GM12878 (cell line): ENCODE results near the gene OSBPL10. TPM values are rescaled to one million over a fixed set of nuclear protein-coding genes. Genes with fewer than 3 reads are reported as not detected.

ENCODE experiments used
- ATAC-seq: fragments of 200-7000 bp; cut with Tn5 transposase; 3 replicates; pipeline ENCODE4 v1.9.1; 2020; ENCODE audit warnings: mild to moderate bottlenecking, moderate library complexity
- BruUV-seq: library from RNA; stranded (reverse); fragments of 400-500 nt; replicated peaks from 2 replicates; lab custom pipeline; 2021; lab: Mats Ljungman, UMichigan
- CTCF ChIA-PET: fragments of 300-600 bp; sonication (Branson Sonifier 250); formaldehyde crosslinking; extraction: SDS; loops from one replicate; lab custom pipeline; 2021; ENCODE audit warnings: inconsistent platforms; lab: Yijun Ruan, JAX
- POLR2A ChIA-PET: fragments of 350-600 bp; formaldehyde crosslinking; extraction: SDS; loops from one replicate; lab custom pipeline; 2021; ENCODE audit warnings: inconsistent platforms; lab: Charles Lee
- RAD21 ChIA-PET: fragments of 300-600 bp; sonication (Branson Sonifier 250); formaldehyde crosslinking; loops from one replicate; lab custom pipeline; 2023; ENCODE audit warnings: antibody characterized with exemption; ENCODE audit not compliant: unreplicated experiment; lab: Charles Lee
- SMC1A ChIA-PET: fragments of 300-600 bp; sonication (Branson Sonifier 250); formaldehyde crosslinking; loops from one replicate; lab custom pipeline; 2023; ENCODE audit not compliant: unreplicated experiment, uncharacterized antibody; lab: Charles Lee
- DNase-seq: peaks from one replicate; pipeline ENCODE4 v3.0.0-alpha.2; 2011; ENCODE audit warnings: low read depth, low spot score
- FAIRE-seq: peaks from 3 replicates; lab custom pipeline; 2011; peaks lifted over from hg19 to GRCh38; lab: Jason Lieb, UNC
- H2AFZ ChIP-seq: 2 replicates; pipeline ENCODE4 v1.6.0; 2011; ENCODE audit warnings: low read depth, low read length, control low read depth; ENCODE audit not compliant: control insufficient read depth
- H3K27ac ChIP-seq: 2 replicates; pipeline ENCODE4 v1.5.1; 2011; ENCODE audit warnings: control low read depth; ENCODE audit not compliant: control insufficient read depth, insufficient read depth
- H3K27me3 ChIP-seq, 2 experiments: replicated peaks in 1 of 2; 2 replicates each; pipeline versions ENCODE4 v1.6.0 to v1.6.1; 2011; ENCODE audit warnings: low read length in 1 of 2; ENCODE audit not compliant: control insufficient read depth in 2 of 2, insufficient read depth in 2 of 2
- H3K36me3 ChIP-seq, 2 experiments: 2 replicates each; pipeline ENCODE4 v1.5.1; 2011; ENCODE audit warnings: low read length in 1 of 2; ENCODE audit not compliant: control insufficient read depth in 2 of 2, insufficient read depth in 2 of 2
- H3K4me1 ChIP-seq: 2 replicates; pipeline ENCODE4 v1.6.1; 2011; ENCODE audit warnings: mild to moderate bottlenecking, low read length, moderate library complexity, mixed read lengths; ENCODE audit not compliant: control insufficient read depth, insufficient read depth
- H3K4me2 ChIP-seq: 2 replicates; pipeline ENCODE4 v1.6.0; 2011; ENCODE audit warnings: control low read depth; ENCODE audit not compliant: control insufficient read depth, insufficient read depth
- H3K4me3 ChIP-seq: fragments of 200-600 bp; sonication (generic); 2 replicates; pipeline ENCODE4 v1.5.1; 2016
- H3K79me2 ChIP-seq: 2 replicates; pipeline ENCODE4 v1.6.0; 2011; ENCODE audit warnings: low read length; ENCODE audit not compliant: control insufficient read depth, insufficient read depth
- H3K9ac ChIP-seq: 2 replicates; pipeline ENCODE4 v1.8.0; 2011; ENCODE audit warnings: low read length, control low read depth, mixed read lengths; ENCODE audit not compliant: control insufficient read depth, insufficient read depth
- H3K9me3 ChIP-seq: replicated peaks from 3 replicates; pipeline ENCODE4 v1.5.1; 2011; ENCODE audit warnings: mild to moderate bottlenecking, low read length; ENCODE audit not compliant: control insufficient read depth, insufficient read depth
- H4K20me1 ChIP-seq: 2 replicates; pipeline ENCODE4 v1.6.0; 2011; ENCODE audit not compliant: control insufficient read depth, insufficient read depth
- ATF2 ChIP-seq: IDR thresholded peaks from 2 replicates; pipeline ENCODE4 v1.6.1; 2012; ENCODE audit warnings: low read length, inconsistent platforms
- ATF7 ChIP-seq: fragments of 450-650 bp; IDR thresholded peaks from 2 replicates; pipeline ENCODE4 v1.6.1; 2016; ENCODE audit warnings: low read depth, mild to moderate bottlenecking
- BCL11A ChIP-seq: IDR thresholded peaks from 2 replicates; pipeline ENCODE4 v1.6.1; 2011; ENCODE audit warnings: low read depth, low read length
- EED ChIP-seq: sonication (generic); IDR thresholded peaks from 2 replicates; pipeline ENCODE4 v1.6.1; 2016; ENCODE audit warnings: antibody characterized with exemption, low read depth
- FOXM1 ChIP-seq: IDR thresholded peaks from 2 replicates; pipeline ENCODE4 v1.6.1; 2012; ENCODE audit warnings: low read depth, mild to moderate bottlenecking, inconsistent platforms, low read length, moderate library complexity
- GATAD2B ChIP-seq: fragments of 450-650 bp; conservative IDR thresholded peaks from 2 replicates; pipeline ENCODE4 v1.6.1; 2017; ENCODE audit warnings: low read depth, mild to moderate bottlenecking, moderate library complexity
- HCFC1 ChIP-seq: fragments of 150-350 bp; IDR thresholded peaks from 2 replicates; pipeline ENCODE4 v1.6.1; 2014; ENCODE audit warnings: low read length
- JUNB ChIP-seq: IDR thresholded peaks from 2 replicates; pipeline ENCODE4 v1.6.1; 2016; ENCODE audit warnings: antibody characterized with exemption, mild to moderate bottlenecking
- MEF2A ChIP-seq: IDR thresholded peaks from 2 replicates; pipeline ENCODE4 v1.6.1; 2011; ENCODE audit warnings: low read depth, mild to moderate bottlenecking, low read length, moderate library complexity; ENCODE audit not compliant: insufficient read depth
- SPI1 ChIP-seq: IDR thresholded peaks from 2 replicates; pipeline ENCODE4 v1.6.1; 2011; ENCODE audit warnings: low read depth, mild to moderate bottlenecking, low read length, moderate library complexity, borderline replicate concordance; ENCODE audit not compliant: insufficient read depth
- TBL1XR1 ChIP-seq: IDR thresholded peaks from 2 replicates; pipeline ENCODE4 v1.6.1; 2012; ENCODE audit warnings: low read depth, low read length, improper control_type of control experiment
- ZBTB11 ChIP-seq: fragments of 450-650 bp; formaldehyde crosslinking; IDR thresholded peaks from 2 replicates; pipeline ENCODE4 v1.5.0; 2022; ENCODE audit warnings: mild to moderate bottlenecking, missing genetic modification characterization
- ZNF384 ChIP-seq: IDR thresholded peaks from 2 replicates; pipeline ENCODE4 v1.6.1; 2012; ENCODE audit warnings: low read depth, mild to moderate bottlenecking, low read length, improper control_type of control experiment, borderline replicate concordance
- ZNF622 ChIP-seq: fragments of 450-650 bp; IDR thresholded peaks from 2 replicates; pipeline ENCODE4 v1.6.1; 2017; ENCODE audit warnings: mild to moderate bottlenecking, inconsistent platforms
- WGBS: methylation state at CpG from one replicate; pipeline ENCODE4 v1.1.6; 2016; ENCODE audit warnings: low lambda C conversion rate; ENCODE audit not compliant: insufficient replicate concordance, insufficient coverage; ENCODE audit errors: missing lambda C conversion rate; 5-methylcytosine and 5-hydroxymethylcytosine counted together
- in situ Hi-C: fragments of 300-500 bp; cut with MboI; formaldehyde crosslinking; loops from 9 replicates; pipeline ENCODE4 v1.14.3; 2018; ENCODE audit warnings: mixed read lengths
- intact Hi-C: fragments of 100-400 bp; cut with micrococcal nuclease; formaldehyde crosslinking; loops from one replicate; pipeline ENCODE4 v1.14.2; 2022; ENCODE audit not compliant: unreplicated experiment
- polyA plus RNA-seq, 11 experiments: library from polyadenylated mRNA; depleted of rRNA in 4 of 11; unstranded in 6 of 11; stranded (reverse) in 5 of 11; fragments of >200 nt; fragmentation: Nextera tagmentation in 4 of 11; fragmentation: Illumina TruSeq in 1 of 11; extraction: Ambion mirVana in 4 of 11; extraction: Trizol in 1 of 11; gene quantifications; 1 replicate in 1 of 11; 2 replicates in 10 of 11; pipeline versions ENCODE4 v1.2.1 to v1.2.3, GENCODE V29; 2011 to 2016; ENCODE audit warnings: inconsistent platforms in 2 of 11, missing spikeins in 2 of 11, low read depth in 1 of 11
- total RNA-seq, 4 experiments: library from RNA; depleted of rRNA in 3 of 4; stranded (reverse); fragments of >200 nt in 3 of 4; fragmentation: Illumina TruSeq in 1 of 4; extraction: Trizol in 1 of 4; gene quantifications; 2 replicates each; pipeline versions ENCODE4 v1.2.1 to v1.2.3, GENCODE V29; 2013 to 2021

OSBPL10 gene
- total and polyA plus RNA-seq, 10 of the 15 experiments (the other 5 are each of a cell fraction or from before 2014, with no cell fraction given) = 0.03 to 0.25 (median 0.09) TPM; not detected in 5

- no peak for TF ChIP-seq ZBTB11
- no peak for TF ChIP-seq ZNF622
- TF ChIP-seq ATF7 = 0 out of 2 replicates have a peak, but pooled peaks have one; percentile 30
- peak; percentile 39; the same call in 1 of the 2 replicates for TF ChIP-seq ZNF384
- TF ChIP-seq MEF2A = no peak
- TF ChIP-seq FOXM1 = no peak
Observed at GRCh38 chr3:31624083-31624709, 356.9 kb downstream of the OSBPL10 start (continued).

GRCh38 chr3:31622636-31623288 is 358.3 kb downstream of the OSBPL10 start:
- BruUV-seq = no TSS peak
- ChIA-PET CTCF (interaction anchor here (3.0 kb wide), 1 partner anchor 72 kb away, joined by 7 read pairs; no protein-coding TSS in a partner anchor), SMC1A (interaction anchor here (0.9 to 1.5 kb wide), 3 partner anchors 17 to 377 kb away, joined by 3 to 5 read pairs (median 4); no protein-coding TSS in a partner anchor), POLR2A (interaction anchor here (1.1 kb wide), 1 partner anchor 160 kb away, joined by 3 read pairs; no protein-coding TSS in a partner anchor), RAD21 (interaction anchor here (0.6 kb wide), 1 partner anchor 22 kb away, joined by 3 read pairs; no protein-coding TSS in a partner anchor)
- Histone ChIP-seq H2AFZ (no peak overlapping the region), H3K4me2 (peak overlapping the region; percentile 12; the same call in 1 of the 2 replicates), H4K20me1 (no peaks in the 10 kb centered on the region), H3K79me2 (peaks cover 2% of the 10 kb centered on the region; the same call in 1 of the 2 replicates), H3K4me1 (peaks cover 25% of the 10 kb centered on the region), H3K4me3 (no peak overlapping the region), H3K27me3 (no peaks in the 10 kb centered on the region), H3K27ac (peak overlapping the region; percentile 0; the same call in 1 of the 2 replicates), H3K9ac (no peak overlapping the region), H3K36me3 (peaks cover 3 to 26% of the 10 kb centered on the region in 2 experiments; a peak in 2 of 4 replicates), H3K9me3 (no peaks in the 10 kb centered on the region; the same call in 2 of the 3 replicates)
- ATAC-seq (peak; percentile 80), DNase-seq (peak; percentile 41), FAIRE-seq (peak; percentile 57)
- intact Hi-C loops = loop anchor here (5.0 kb wide), 2 partner anchors 145 to 400 kb away; no protein-coding TSS in a partner anchor
- 23% methylated on average over 4 of the region's 4 CpGs for WGBS
- in situ Hi-C loops = no loop called here
- TF ChIP-seq EED = no peak
- peak; percentile 78 for TF ChIP-seq ATF2
- TF ChIP-seq SPI1 = peak; percentile 90
- 0 out of 2 replicates have a peak, but pooled peaks have one; percentile 52 for TF ChIP-seq TBL1XR1
- no peak for TF ChIP-seq HCFC1
- TF ChIP-seq JUNB = peak; percentile 35; the same call in 1 of the 2 replicates
- TF ChIP-seq BCL11A = peak; percentile 54; the same call in 1 of the 2 replicates
- TF ChIP-seq GATAD2B = no peak
